Myocyte (in vitro differentiated cells): ENCODE measurements around the gene WDR47. TPM values are rescaled to one million over a fixed set of nuclear protein-coding genes. Genes with fewer than 3 reads are reported as not detected.
"Not testable (repeated sequence)": the region's sequence is repeated elsewhere in the genome, so short reads cannot be mapped to it uniquely, and the experiment has no call there.

ENCODE experiments used
- DNase-seq: peaks from one replicate; pipeline ENCODE4 v3.0.0-alpha.2; 2012; ENCODE audit warnings: low read depth
- total RNA-seq: library from RNA; depleted of rRNA; stranded (reverse); fragments of >200 nt; gene quantifications from 2 replicates; pipeline ENCODE4 v1.2.3, GENCODE V29; 2014

WDR47 gene
- total RNA-seq, 1 donor from 2014 or later = 20.2 TPM

DNA sequence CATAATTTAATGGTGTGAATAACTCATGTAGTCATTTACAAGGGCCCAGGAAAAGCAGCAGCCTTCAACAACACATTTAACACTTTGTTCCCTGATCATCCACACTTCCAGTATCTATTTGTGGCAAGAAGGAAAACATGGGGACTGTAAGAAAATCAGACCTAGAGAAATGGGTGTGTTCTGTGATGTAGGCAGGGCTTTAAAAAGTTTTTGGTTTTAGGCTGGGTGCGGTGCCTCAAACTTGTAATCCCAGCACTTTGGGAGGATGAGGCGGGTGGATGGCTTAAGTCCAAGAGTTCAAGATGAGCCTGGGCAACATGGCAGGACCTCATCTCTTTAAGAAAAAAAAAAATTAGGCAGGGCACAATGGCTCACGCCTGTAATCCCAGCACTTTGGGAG lies 14.2 kb upstream of the WDR47 start:
- no peak for DNase-seq

DNA sequence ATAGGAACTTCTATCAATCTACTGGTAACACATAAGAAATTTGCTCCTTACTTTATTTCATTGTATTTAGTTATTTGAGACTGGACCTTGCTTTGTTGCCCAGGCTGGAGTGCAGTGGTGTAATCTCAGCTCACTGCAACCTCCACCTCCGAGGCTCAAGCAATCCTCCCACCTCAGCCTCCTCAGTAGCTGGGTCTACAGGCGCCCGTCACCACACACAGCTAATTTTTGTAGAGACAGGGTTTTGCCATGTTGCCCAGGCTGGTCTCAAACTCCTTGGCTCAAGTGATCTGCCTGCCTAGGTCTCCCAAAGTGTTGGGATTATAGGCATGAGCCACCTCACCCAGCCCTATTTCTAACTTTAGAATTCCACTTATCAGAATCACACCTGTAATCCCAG lies 10.2 kb upstream of the WDR47 start:
- DNase-seq = not testable (repeated sequence)

DNA sequence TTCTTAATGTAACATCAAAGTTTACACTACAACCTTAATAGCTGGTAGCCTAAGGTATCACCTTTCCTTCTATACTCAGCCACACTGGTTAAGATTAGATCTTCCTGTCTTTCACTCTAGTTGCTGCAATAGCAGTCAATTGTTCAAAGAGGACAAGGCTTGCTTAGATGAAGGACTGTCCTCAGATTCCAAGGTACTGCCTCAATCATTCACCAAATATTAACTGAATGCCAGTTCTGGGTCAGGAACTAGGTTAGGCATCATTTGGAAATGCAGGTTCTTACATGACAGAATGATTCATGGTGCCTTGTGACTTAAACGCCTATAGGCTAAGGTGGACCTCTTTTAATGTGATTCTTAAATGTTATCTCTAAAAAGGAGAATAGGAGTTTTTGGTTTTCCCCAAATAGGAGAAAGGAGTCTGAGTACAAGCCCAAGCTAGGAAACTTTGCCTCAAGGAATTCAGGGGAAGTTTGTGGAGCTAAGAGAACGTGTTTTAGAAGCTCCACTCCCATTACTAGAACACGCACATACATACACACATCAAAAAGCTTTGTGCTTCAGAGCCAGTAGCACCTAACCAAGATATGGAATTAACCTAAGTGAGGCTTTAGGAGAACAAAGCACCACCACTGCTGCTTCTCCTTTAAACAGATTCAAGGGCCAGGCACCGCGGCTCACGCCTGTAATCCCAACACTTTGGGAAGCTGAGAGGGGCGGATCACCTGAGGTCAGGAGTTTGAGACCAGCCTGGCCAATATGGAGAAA lies 8.5 kb upstream of the WDR47 start:
- DNase-seq = no peak

DNA sequence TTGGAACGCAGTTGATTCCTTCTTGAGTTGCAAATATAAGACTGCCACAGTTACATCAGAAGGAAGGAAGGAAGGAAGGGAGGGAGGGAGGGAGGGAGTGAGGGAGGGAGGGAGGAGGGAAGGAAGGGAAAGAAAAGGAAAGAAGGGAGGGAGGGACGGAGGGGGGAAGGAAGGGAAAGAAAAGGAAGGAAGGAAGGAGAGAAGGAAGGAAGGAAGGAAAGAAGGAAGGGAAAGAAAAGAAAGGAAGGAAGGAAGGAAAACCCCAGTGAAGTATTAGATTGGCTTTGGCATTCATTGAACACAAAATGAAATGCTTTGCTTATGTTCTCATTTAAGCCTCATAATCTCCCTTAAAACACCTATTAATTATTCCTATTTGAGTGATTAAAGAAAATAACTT lies 6.4 kb upstream of the WDR47 start:
- no peak for DNase-seq

DNA sequence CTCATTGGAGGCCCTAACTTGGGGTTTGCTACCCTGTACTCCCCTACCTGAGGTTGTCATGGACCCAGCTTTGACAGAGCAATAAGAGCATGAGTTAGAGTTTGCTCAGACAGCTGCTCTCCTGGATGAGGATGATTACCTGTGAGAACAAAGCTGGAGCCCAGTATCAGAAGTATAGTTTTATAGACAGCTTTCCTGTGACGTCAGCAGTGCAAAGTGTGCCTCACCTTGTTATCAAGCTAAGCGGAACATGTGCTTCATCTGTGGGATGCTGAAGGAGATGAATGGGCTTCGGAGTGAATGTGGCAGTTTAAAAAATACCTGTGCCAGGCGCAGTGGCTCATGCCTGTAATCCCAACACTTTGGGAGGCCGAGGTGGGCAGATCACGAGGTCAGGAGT lies 5.4 kb upstream of the WDR47 start:
- no peak for DNase-seq

DNA sequence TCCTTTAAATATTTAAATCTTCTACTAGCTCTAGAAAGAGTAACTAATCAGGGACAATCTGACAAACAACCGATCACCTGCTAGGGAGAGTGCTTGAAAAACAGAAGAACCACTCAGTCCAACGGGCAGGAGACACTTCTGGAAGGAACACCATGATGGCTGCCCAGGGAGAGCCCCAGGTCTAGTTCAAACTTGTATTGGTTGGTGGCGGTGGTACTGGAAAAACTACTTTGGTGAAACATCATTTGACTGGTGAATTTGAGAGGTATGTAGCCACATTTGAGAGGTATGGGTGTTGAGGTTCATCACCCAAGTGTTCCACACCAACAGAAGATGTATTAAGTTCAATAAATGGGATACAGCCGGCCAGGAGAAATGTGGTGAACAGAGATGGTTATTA lies 4.8 kb upstream of the WDR47 start:
- DNase-seq = no peak

DNA sequence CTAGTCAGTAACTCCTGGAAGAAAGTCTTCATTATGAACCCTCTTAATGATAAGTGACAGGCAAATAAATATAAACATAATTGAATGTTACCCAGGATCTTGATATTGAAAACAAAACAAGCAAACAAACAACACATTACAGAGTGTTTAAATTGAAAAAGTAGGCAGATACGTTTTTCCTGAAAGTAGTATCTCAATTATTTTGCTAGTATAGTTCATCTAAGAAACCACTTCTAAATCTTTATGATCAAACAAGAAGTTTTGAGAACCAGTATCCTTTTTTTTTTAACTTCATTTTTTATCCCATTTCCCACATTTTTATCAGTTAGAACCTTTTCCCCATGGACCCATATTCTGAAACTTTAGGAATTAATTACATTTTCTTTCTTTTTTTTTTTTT lies 3.7 kb upstream of the WDR47 start:
- no peak for DNase-seq

DNA sequence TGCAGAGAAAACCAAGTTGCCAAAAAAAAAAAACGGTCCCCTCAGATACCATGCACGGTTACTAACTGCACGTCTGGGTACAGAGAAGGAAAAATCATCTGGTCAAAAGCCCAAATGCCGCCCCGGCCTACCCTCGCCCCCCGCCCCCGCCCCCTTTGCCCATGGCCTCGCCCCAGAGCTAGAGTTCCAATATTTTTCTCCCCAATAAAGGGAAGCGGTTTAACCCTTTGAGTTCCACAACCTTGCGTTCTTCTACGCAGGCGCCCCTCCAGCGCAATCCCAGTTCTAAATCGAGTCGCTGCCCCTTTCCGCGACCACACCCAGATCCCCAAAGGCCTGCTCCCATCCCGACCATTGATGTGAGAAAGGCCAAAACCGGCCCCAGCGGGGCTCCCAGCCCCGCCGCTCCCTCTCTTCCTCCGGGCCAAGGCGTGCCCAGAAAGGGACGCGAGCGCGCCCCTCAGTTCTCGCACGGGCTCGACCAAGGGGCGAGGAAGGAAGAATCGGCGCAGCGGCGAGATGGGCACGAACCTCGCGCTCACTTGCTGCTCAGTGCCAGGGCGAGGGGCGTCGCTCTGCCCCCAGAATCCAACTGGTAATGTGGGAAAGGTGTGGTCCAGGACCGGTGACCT lies 797 bp downstream of the WDR47 start:
- DNase-seq = peak; percentile 47

DNA sequence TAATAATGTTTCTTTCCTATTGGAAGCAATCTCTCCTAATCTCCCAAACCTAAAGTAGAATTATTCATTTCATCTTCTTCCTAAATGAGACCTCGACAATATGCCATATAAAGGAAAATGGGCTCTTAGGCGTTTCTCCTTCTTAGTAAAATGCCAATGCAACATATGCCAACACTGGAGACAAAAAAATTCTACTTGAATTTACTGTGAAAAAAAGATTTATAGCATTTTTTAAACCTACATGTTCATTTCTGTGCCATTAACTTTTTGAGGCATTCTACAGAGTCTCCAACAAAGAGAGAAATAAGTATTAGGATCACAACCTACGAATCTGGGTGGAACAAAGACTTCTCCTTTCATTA lies 1.3 kb downstream of the WDR47 start:
- DNase-seq = no peak

DNA sequence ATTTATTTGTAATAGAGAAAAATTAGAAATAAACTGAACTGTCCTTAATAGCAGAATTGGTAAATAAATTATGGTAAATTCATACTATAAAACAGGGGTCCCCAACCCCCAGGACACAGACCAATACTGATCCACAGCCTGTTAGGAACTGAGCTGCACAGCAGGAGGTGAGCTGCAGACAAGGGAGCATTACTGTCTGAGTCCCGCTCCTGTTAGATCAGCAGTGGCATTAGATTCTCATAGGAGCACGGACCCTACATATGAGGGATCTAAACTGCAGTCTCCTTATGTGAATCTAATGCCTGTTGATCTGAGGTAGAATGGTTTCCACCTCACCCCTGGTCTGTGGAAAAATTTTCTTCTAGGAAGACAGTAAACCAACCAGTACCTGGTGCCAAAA lies 7.5 kb downstream of the WDR47 start:
- no peak for DNase-seq

DNA sequence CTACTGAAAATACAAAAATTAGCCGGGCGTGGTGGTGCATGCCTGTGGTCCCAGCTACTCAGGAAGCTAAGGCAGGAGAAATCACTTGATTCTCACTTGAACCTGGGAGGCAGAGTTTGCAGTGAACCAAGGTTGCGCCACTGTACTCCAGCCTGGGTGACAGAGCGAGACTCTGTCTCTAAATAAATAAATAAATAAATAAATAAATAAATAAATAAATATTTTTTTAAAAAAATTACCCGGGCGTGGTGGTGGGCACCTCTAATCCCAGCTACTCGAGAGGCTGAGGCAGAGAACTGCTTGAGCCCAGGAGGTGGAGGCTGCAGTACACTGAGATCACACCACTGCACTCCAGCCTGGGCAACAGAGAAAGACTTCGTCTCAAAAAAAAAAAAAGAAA lies 12.4 kb downstream of the WDR47 start:
- not testable (repeated sequence) for DNase-seq

DNA sequence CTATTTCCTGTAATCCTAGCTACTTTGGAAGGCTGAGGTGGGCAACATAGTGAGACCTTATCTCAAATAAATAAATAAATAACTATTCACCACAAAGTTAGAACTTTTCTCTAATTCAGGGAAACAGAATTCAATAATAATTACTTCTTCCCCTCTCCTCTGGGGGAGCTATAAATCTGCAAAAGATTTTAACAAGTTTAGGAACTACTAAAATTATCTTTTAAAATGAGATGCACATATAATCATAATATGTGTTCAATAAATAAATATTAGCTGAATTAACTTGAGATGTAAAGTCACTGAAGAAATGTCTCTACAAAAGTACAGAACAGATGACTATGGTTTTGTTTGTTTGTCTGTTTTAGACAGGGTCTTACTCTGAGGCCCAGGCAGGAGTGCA lies 14.1 kb downstream of the WDR47 start:
- DNase-seq = no peak

DNA sequence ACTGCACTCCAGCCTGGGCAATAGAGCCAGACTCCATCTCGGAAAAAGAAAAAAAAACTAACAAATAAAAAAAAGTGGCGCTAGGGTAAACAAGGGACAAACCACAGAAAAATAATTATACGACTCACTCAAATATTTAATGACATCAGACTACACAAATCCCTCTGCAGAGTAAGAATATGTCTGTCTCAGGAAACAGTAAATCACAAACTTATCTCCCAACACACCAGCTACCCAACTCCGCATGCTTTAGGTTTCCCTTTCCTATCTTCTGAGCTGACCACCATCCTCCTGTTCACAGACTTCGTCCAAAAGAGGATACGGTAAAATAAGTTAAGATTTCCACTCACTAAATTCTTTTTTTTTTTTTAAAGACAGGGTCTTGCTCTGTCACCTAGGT lies 16.2 kb downstream of the WDR47 start:
- DNase-seq = no peak

DNA sequence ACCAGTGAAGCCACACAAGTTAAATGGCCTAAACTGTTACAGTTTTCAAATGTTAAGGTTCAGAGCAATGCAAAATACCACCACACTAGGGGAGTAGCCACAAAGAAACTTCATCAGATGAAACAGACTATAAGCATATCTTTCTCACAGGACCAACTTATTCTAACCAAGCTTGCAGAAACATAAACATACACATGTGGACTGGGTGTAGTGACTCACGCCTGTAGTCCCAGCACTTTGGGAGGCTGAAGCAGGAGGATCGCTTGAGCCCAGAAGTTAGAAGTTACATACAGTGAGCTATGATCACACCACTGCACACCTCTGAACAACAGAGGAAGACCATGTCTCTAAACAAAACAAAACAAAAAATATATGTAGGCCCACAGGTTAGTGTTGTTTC lies 17.3 kb downstream of the WDR47 start:
- DNase-seq = no peak

DNA sequence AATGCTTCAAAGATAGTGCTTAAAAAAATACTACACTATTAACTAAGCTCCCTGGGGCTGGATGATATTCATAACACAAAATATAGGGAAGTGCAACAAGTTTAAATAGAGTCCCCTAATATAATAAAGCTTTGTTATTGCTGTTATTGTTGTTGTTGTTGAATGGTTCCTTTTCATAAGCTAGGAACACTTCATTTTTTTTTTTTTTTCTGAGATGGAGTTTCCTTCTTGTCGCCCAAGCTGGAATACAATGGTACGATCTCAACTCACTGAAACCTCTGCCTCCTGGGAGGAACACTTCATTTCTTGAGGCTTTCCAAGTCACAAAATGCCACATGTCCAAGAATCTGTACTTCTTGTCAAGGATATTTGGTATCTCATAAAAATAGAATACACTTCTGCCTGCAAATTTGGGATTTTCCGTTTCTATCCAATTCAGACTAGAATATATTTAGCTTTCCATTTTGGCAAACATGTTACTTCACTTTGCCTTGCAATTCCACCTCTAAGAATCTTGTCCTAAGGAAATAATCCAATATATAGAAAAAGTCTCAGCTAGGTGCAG lies 21.1 kb downstream of the WDR47 start:
- no peak for DNase-seq

DNA sequence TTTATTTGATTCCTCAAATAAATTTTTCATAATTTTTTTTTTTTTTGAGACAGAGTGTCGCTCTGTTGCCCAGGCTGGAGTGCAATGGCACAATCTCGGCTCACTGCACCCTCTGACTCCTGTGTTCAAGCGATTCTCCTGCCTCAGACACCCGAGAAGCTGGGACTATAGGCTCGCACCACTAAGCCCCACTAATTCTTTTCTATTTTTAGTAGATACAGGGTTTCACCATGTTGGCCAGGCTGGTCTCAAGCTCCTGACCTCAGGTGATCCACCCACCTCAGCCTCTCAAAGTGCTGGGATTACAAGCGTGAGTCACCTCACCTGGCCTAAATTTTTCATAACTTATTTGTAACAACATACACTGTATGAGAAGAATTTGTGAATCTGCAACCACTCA lies 24.2 kb downstream of the WDR47 start:
- DNase-seq = not testable (repeated sequence)

DNA sequence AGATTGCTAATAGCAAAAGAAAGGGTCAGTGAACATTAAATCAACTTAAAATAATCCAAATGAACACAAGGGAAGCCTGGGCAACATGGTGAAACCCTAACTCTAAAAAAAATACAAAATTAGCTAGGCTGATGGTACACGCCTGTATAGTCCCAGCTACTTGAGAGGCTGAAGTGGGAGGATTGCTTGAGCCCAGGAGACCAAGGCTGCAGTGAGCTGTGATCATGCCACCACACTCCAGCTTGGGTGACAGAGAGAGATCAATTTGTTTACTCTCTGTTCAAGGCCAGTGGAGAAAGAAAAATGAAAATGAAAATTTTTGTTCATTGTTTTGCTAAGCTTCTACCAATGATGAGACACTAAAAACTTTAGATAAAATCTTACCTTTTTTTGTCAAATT lies 24.8 kb downstream of the WDR47 start:
- DNase-seq = no peak

DNA sequence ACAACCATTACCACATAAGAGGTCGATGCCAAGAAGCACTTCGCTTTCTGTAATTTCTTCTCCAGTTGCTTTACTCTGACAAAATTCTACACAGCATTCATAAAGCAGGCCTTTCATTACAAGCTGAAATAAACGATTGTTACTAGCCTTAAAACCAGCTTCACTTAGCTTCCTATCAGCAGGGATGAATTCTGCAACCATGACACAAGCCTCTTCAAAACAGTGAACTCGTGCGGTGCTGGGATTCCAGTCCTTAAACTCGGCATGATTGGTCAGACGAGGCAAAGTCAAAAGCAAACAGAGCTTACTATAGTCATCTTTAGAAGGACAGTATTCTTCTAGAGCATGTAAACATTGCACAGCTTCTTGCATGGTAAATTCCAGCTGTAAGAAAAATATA lies 30.6 kb downstream of the WDR47 start:
- no peak for DNase-seq

DNA sequence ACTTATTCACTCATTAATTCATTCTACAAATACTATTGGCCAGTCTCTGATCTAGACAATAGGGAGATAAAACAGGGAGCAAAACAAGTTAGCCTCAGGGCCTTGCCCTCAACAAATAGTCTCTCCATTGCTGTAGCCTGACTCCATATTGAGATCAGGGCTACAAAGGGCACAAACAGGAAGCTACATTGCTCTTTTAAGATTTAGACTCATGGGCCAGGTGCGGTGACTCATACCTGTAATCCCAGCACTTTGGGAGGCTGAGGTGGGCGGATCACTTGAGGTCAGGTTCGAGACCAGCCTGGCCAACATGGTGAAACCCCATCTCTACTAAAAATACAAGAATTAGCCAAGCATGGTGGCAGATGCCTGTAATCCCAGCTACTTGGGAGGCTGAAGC lies 45.3 kb downstream of the WDR47 start:
- peak; percentile 1 for DNase-seq

DNA sequence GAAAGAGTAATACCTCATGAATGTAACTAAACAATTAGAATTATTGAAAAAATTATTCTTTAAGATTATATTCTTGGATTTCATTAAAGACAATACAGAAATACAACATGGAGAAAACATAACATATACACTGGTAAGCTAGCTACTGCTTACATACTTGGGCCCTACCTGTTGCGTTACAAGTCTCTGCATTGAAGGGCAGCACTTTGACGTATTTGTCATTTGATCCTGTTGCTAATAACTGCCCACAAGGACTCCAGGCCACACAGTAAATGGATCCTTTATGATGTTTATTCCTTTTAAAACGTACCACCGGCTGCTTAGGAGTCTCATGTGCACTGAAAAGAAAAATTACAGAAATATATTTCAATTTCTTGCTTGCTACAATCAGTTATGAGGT lies 58.8 kb downstream of the WDR47 start:
- DNase-seq = no peak

DNA sequence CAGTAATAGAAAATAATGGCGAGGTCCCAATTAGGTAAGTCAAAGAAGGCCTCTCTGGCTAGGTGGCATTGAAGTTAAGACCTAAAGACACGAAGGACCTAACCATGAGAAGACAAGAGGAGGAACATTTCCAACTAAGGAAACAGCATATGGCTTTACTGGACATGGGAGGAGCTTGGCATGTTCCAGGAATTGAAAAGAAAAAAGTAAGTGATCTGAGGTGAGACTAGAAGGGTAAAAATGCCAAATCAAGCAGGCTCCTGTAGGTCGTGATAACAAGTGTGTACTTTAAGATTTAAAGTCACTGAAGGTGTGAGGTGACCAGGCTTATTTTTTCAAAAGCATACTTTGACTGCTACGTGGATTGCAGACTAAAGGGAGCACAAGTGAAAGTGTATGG lies 65.2 kb downstream of the WDR47 start:
- DNase-seq = no peak

DNA sequence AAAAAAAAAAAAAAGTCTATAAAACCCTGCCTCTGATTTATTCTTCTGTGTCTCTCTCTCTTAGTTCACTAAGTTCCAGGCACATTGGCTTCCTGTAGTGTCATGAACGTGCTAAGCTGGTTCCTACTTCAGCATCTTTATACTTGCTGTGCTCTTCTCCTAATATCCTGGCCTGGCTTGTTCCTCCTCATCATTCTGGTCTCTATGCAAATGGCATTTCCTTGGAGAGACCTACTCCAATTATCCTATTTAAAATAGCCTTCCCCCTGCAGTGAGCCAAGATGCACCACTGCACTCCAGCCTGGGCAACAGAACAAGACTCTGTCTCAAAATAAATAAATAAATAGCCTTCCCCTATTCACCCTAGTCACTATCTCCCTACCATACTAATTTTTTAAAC lies 69.0 kb downstream of the WDR47 start:
- no peak for DNase-seq

DNA sequence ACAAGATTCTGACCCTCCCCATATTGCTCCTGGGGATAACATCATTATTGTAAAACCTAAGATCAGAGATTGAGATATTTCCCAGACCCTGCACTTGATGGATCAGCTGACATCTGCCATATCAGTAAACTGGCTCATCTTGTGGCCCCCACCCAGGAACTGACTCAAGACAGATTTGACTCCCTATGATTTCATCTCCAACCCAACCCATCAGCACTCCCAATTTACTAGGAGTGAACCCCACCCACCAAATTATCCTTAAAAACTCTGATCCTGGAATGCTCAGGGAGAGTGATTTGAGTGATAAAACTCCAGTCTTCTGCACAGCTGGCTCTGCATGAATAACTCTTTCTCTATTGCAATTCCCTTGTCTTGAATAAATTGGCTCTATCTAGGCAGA lies 72.6 kb downstream of the WDR47 start:
- no peak for DNase-seq
